Measurements from ENCODE around the gene SIAH1.
"Not testable (repeated sequence)": the region's sequence is repeated elsewhere in the genome, so short reads cannot be mapped to it uniquely, and the experiment has no call there.

The SIAH1 gene

GRCh38 chr16:48393485-48394354, 8.5 kb upstream of the SIAH1 start:
- DNase-seq (ENCODE audit: low spot score), result peak; percentile 91

- DNase-seq (ENCODE audit: low spot score), result no peak
Measured at GRCh38 chr16:48392407-48392806, 7.2 kb upstream of the SIAH1 start.

- DNase-seq (ENCODE audit: low spot score), result no peak
Measured at GRCh38 chr16:48386559-48387312, 1.5 kb upstream of the SIAH1 start.

GRCh38 chr16:48384520-48385252, 527 bp downstream of the SIAH1 start:
- DNase-seq (ENCODE audit: low spot score), result peak; percentile 59

GRCh38 chr16:48383877-48384519, 1.2 kb downstream of the SIAH1 start:
- no peak for DNase-seq (ENCODE audit: low spot score)

GRCh38 chr16:48383009-48383876, 2.0 kb downstream of the SIAH1 start:
- no peak for DNase-seq (ENCODE audit: low spot score)

- no peak for DNase-seq (ENCODE audit: low spot score)
Measured at GRCh38 chr16:48382131-48382530, 3.1 kb downstream of the SIAH1 start.

GRCh38 chr16:48381201-48381600, 4.0 kb downstream of the SIAH1 start:
- no peak for DNase-seq (ENCODE audit: low spot score)

- DNase-seq (ENCODE audit: low spot score), result no peak
Measured at GRCh38 chr16:48378836-48379235, 6.4 kb downstream of the SIAH1 start.

- DNase-seq (ENCODE audit: low spot score), result no peak
Measured at GRCh38 chr16:48378276-48378675, 6.9 kb downstream of the SIAH1 start.

GRCh38 chr16:48377301-48377700, 7.9 kb downstream of the SIAH1 start:
- DNase-seq (ENCODE audit: low spot score), result not testable (repeated sequence)

GRCh38 chr16:48374255-48374654, 11.0 kb downstream of the SIAH1 start:
- no peak for DNase-seq (ENCODE audit: low spot score)

- no peak for DNase-seq (ENCODE audit: low spot score)
Measured at GRCh38 chr16:48373258-48374029, 11.8 kb downstream of the SIAH1 start.

GRCh38 chr16:48372744-48373143, 12.5 kb downstream of the SIAH1 start:
- no peak for DNase-seq (ENCODE audit: low spot score)

GRCh38 chr16:48371393-48371780, 13.8 kb downstream of the SIAH1 start:
- DNase-seq (ENCODE audit: low spot score), result no peak

- not testable (repeated sequence) for DNase-seq (ENCODE audit: low spot score)
Measured at GRCh38 chr16:48370668-48371392, 14.4 kb downstream of the SIAH1 start.

- DNase-seq (ENCODE audit: low spot score), result no peak
Measured at GRCh38 chr16:48370229-48370628, 15.0 kb downstream of the SIAH1 start.

- no peak for DNase-seq (ENCODE audit: low spot score)
Measured at GRCh38 chr16:48369765-48370164, 15.4 kb downstream of the SIAH1 start.

- no peak for DNase-seq (ENCODE audit: low spot score)
Measured at GRCh38 chr16:48367441-48368049, 17.7 kb downstream of the SIAH1 start.

Measured in Ammon's horn (tissue), 1 donor.